Lung (tissue), 12 donors: ENCODE results near the gene COL9A3. TPM values are rescaled to one million over a fixed set of nuclear protein-coding genes. Genes with fewer than 3 reads are reported as not detected.

Source experiments
- ATAC-seq: fragments of 200-7000 bp; cut with Tn5 transposase; one replicate; pipeline ENCODE4 v1.9.1; 2020; ENCODE audit warnings: moderate number of reproducible peaks; ENCODE audit not compliant: insufficient read depth, low FRiP score
- DNase-seq, 3 donors: peaks; one replicate each; pipeline ENCODE4 v3.0.0-alpha.2; 2013 to 2017
- H3K27ac ChIP-seq, 2 donors: one replicate each; pipeline ENCODE4 v1.5.1; 2013; ENCODE audit warnings: mild to moderate bottlenecking in 2 of 2, moderate library complexity in 2 of 2, control low read depth in 1 of 2, inconsistent platforms in 1 of 2, low read depth in 1 of 2, low read length in 1 of 2
- H3K27me3 ChIP-seq, 3 donors: one replicate each; pipeline ENCODE4 v1.5.1; 2013; ENCODE audit warnings: low read length in 2 of 3; ENCODE audit not compliant: control insufficient read depth in 3 of 3, insufficient read depth in 3 of 3
- H3K36me3 ChIP-seq, 4 donors: one replicate each; pipeline ENCODE4 v1.5.1; 2013; ENCODE audit warnings: low read length in 4 of 4, mild to moderate bottlenecking in 1 of 4, moderate library complexity in 1 of 4; ENCODE audit not compliant: control insufficient read depth in 4 of 4, insufficient read depth in 4 of 4
- H3K4me1 ChIP-seq, 5 donors: one replicate each; pipeline ENCODE4 v1.5.1; 2013; ENCODE audit warnings: low read length in 5 of 5, mild to moderate bottlenecking in 2 of 5, moderate library complexity in 1 of 5; ENCODE audit not compliant: control insufficient read depth in 5 of 5, insufficient read depth in 5 of 5
- H3K4me3 ChIP-seq: one replicate; pipeline ENCODE4 v1.5.1; 2013; ENCODE audit warnings: mild to moderate bottlenecking, control low read depth, moderate library complexity
- H3K9ac ChIP-seq, 2 donors: one replicate each; pipeline ENCODE4 v1.5.1; 2013; ENCODE audit warnings: low read length in 2 of 2, control low read depth in 1 of 2; ENCODE audit not compliant: insufficient read depth in 1 of 2
- H3K9me3 ChIP-seq, 4 donors: one replicate each; pipeline ENCODE4 v1.5.1; 2013; ENCODE audit warnings: low read length in 3 of 4, mild to moderate bottlenecking in 1 of 4, moderate library complexity in 1 of 4; ENCODE audit not compliant: control insufficient read depth in 4 of 4, insufficient read depth in 3 of 4
- CTCF ChIP-seq: IDR thresholded peaks from 2 replicates; pipeline ENCODE4 v1.5.1; 2012; ENCODE audit warnings: mild to moderate bottlenecking; ENCODE audit errors: control extremely low read depth, extremely low read depth
- WGBS, 2 donors: extraction: QIAGEN DNeasy Blood & Tissue Kit; methylation state at CpG; one replicate each; pipeline ENCODE4 v1.1.7; 2013; 5-methylcytosine and 5-hydroxymethylcytosine counted together
- polyA plus RNA-seq, 2 donors: library from polyadenylated mRNA; stranded (reverse); fragments of 200-250 nt; gene quantifications; one replicate each; pipeline ENCODE4 v1.2.1, GENCODE V29; 2013
- total RNA-seq, 2 donors: library from RNA; depleted of rRNA in 1 of 2; stranded (reverse); fragments of >200 nt in 1 of 2; gene quantifications; one replicate each; pipeline ENCODE4 v1.2.1, GENCODE V29; 2014 to 2021
- donor health status: control.
- donor health status: control.
- donor health status: Bipolar disorder and iron deficiency.
- donor health status: healthy.
- donor health status: DM: yes; HTN: yes; CAD: no.

The COL9A3 gene
- total and polyA plus RNA-seq, 4 donors: 0.55 to 26.1 (median 4.0) TPM

- H3K4me3 ChIP-seq: no peak overlapping the region
- ATAC-seq: no peak
- H3K27me3 ChIP-seq: peaks cover 0 to 13% (median 0%) of the 10 kb centered on the region in 3 donors
Observed at GRCh38 chr20:62874964-62875344, 58.1 kb downstream of the COL9A3 start.

GRCh38 chr20:62875419-62876361 is 58.8 kb downstream of the COL9A3 start:
- peak overlapping the region; percentile 57 to 65 for H3K27ac ChIP-seq
- peak overlapping the region in 1 of 2 donors; percentile 32 for H3K9ac ChIP-seq
- H3K4me1 ChIP-seq: peaks cover 0 to 30% (median 12%) of the 10 kb centered on the region in 5 donors
- peaks cover 0 to 7% (median 0%) of the 10 kb centered on the region in 4 donors for H3K36me3 ChIP-seq
- H3K27me3 ChIP-seq: peaks cover 0 to 13% (median 0%) of the 10 kb centered on the region in 3 donors
- TF ChIP-seq CTCF: no peak
- DNase-seq (peak; percentile 91 to 95 (median 93)), ATAC-seq (peak; percentile 38)
- no peak overlapping the region for H3K4me3 ChIP-seq
- 42 to 58% methylated on average over 33 to 34 of the region's 34 CpGs for WGBS, 2 donors
- H3K9me3 ChIP-seq: no peaks in the 10 kb centered on the region

More at GRCh38 chr20:62874964-62875344, 58.1 kb downstream of the COL9A3 start:
- DNase-seq: no peak
- Histone ChIP-seq H3K4me1 (peaks cover 0 to 30% (median 12%) of the 10 kb centered on the region in 5 donors), H3K9ac (no peak overlapping the region), H3K36me3 (peaks cover 0 to under 1% (median 0%) of the 10 kb centered on the region in 4 donors), H3K27ac (no peak overlapping the region), H3K9me3 (no peaks in the 10 kb centered on the region)
- WGBS, 2 donors: 90 to 91% methylated on average over 10 of the region's 14 CpGs
- no peak for TF ChIP-seq CTCF

- Histone ChIP-seq H3K36me3 (peaks cover 0 to 15% (median 0%) of the 10 kb centered on the region in 4 donors), H3K9ac (no peak overlapping the region), H3K4me3 (no peak overlapping the region), H3K9me3 (no peaks in the 10 kb centered on the region), H3K27ac (peak overlapping the region; percentile 11 to 50), H3K27me3 (peaks cover 0 to 13% (median 0%) of the 10 kb centered on the region in 3 donors), H3K4me1 (peaks cover 0 to 30% (median 12%) of the 10 kb centered on the region in 5 donors)
- DNase-seq (no peak), ATAC-seq (no peak)
- WGBS, 2 donors: 73 to 85% methylated on average over 13 of the region's 13 CpGs
- no peak for TF ChIP-seq CTCF
Observed at GRCh38 chr20:62876501-62876901, 59.7 kb downstream of the COL9A3 start.
